Prostate gland (tissue), 2 donors: Measurements from ENCODE around the gene FUT8. TPM values are rescaled to one million over a fixed set of nuclear protein-coding genes. Genes with fewer than 3 reads are reported as not detected.
A peak's percentile ranks its signal among the peaks of the same experiment; 100 is the strongest.
"Not testable (repeated sequence)": the region's sequence is repeated elsewhere in the genome, so short reads cannot be mapped to it uniquely, and the experiment has no call there.

Experiments used
- DNase-seq: peaks from one replicate; pipeline ENCODE4 v3.0.0-alpha.2; 2019; ENCODE audit warnings: low spot score
- H3K27ac ChIP-seq, 2 donors: fragments of 200-600 bp; sonication (generic); 2 replicates each; pipeline ENCODE4 v1.5.1; 2017 to 2019
- H3K27me3 ChIP-seq: fragments of 200-600 bp; sonication (generic); replicated peaks from 2 replicates; pipeline ENCODE4 v1.5.1; 2019; ENCODE audit not compliant: insufficient read depth
- H3K36me3 ChIP-seq, 2 donors: fragments of 200-600 bp; sonication (generic); 1 replicate in 1 of 2; 2 replicates in 1 of 2; pipeline versions ENCODE4 v1.5.1 to v1.8.1; 2017 to 2019
- H3K4me1 ChIP-seq: fragments of 200-600 bp; sonication (generic); replicated peaks from 2 replicates; pipeline ENCODE4 v1.5.1; 2019
- H3K4me3 ChIP-seq, 2 donors: fragments of 200-600 bp; sonication (generic); 2 replicates each; pipeline ENCODE4 v1.5.1; 2017 to 2019
- H3K9me3 ChIP-seq: fragments of 200-600 bp; sonication (generic); 2 replicates; pipeline ENCODE4 v1.5.1; 2017
- CTCF ChIP-seq, 4 experiments: fragments of 200-600 bp in 2 of 4; fragments of 450-650 bp in 2 of 4; sonication (generic) in 2 of 4; IDR thresholded peaks; 1 replicate in 3 of 4; 2 replicates in 1 of 4; pipeline ENCODE4 v1.5.1; 2016 to 2019; ENCODE audit warnings: antibody characterized with exemption in 4 of 4, mild to moderate bottlenecking in 2 of 4, moderate library complexity in 2 of 4
- POLR2A ChIP-seq: fragments of 450-650 bp; IDR thresholded peaks from one replicate; pipeline ENCODE4 v1.6.1; 2016; ENCODE audit warnings: antibody characterized with exemption, mild to moderate bottlenecking
- POLR2AphosphoS5 ChIP-seq: sonication (generic); formaldehyde crosslinking; IDR thresholded peaks from one replicate; pipeline ENCODE4 v1.6.1; 2017; ENCODE audit warnings: antibody characterized with exemption
- WGBS: methylation state at CpG from one replicate; pipeline ENCODE4 v1.1.5; 2018; 5-methylcytosine and 5-hydroxymethylcytosine counted together
- intact Hi-C: fragments of 100-400 bp; cut with DNase I; formaldehyde crosslinking; loops from one replicate; pipeline ENCODE4 v1.14.2; 2022
- total RNA-seq, 2 donors: library from RNA; depleted of rRNA; stranded (reverse); fragments of >200 nt; gene quantifications; one replicate each; pipeline ENCODE4 v1.1.0, GENCODE V29; 2016

FUT8 gene
- total RNA-seq, 2 donors from 2014 or later, result 12.4 to 27.9 TPM

- H3K4me3 ChIP-seq, result no peak overlapping the region
- no peak for DNase-seq
- TF ChIP-seq CTCF (IDR thresholded peaks at IDR 0.05), result no peak
- no peak for TF ChIP-seq POLR2A
- no peak for TF ChIP-seq POLR2AphosphoS5
- no peak overlapping the region for H3K27ac ChIP-seq
- no peaks in the 10 kb centered on the region for H3K9me3 ChIP-seq
- no peaks in the 10 kb centered on the region for H3K4me1 ChIP-seq
- H3K27me3 ChIP-seq, result no peaks in the 10 kb centered on the region
- no peaks in the 10 kb centered on the region for H3K36me3 ChIP-seq
- intact Hi-C loops, result no loop called here
- WGBS, result 80% methylated on average over 10 of the region's 10 CpGs
These were observed 8.9 kb downstream of the FUT8 start for GRCh38 chr14:65421201-65421981.

- no peak for DNase-seq
- TF ChIP-seq POLR2A (no peak), POLR2AphosphoS5 (no peak), CTCF (IDR thresholded peaks at IDR 0.05) (no peak)
- Histone ChIP-seq H3K4me3 (no peak overlapping the region), H3K27me3 (no peaks in the 10 kb centered on the region), H3K27ac (no peak overlapping the region), H3K4me1 (no peaks in the 10 kb centered on the region), H3K36me3 (no peaks in the 10 kb centered on the region), H3K9me3 (no peaks in the 10 kb centered on the region)
- intact Hi-C loops, result no loop called here
- WGBS, result 89% methylated on average over 4 of the region's 4 CpGs
These were observed 9.7 kb downstream of the FUT8 start for GRCh38 chr14:65422088-65422834.

GRCh38 chr14:65423982-65424381 is 11.5 kb downstream of the FUT8 start:
- no peaks in the 10 kb centered on the region for H3K36me3 ChIP-seq
- intact Hi-C loops, result no loop called here
- H3K27me3 ChIP-seq, result no peaks in the 10 kb centered on the region
- TF ChIP-seq POLR2AphosphoS5 (peak; percentile 13), POLR2A (no peak)
- no peaks in the 10 kb centered on the region for H3K4me1 ChIP-seq
- WGBS, result 38% methylated on average over 5 of the region's 5 CpGs
- H3K27ac ChIP-seq, result no peak overlapping the region
- no peaks in the 10 kb centered on the region for H3K9me3 ChIP-seq
- DNase-seq, result no peak
- no peak overlapping the region for H3K4me3 ChIP-seq

DNA sequence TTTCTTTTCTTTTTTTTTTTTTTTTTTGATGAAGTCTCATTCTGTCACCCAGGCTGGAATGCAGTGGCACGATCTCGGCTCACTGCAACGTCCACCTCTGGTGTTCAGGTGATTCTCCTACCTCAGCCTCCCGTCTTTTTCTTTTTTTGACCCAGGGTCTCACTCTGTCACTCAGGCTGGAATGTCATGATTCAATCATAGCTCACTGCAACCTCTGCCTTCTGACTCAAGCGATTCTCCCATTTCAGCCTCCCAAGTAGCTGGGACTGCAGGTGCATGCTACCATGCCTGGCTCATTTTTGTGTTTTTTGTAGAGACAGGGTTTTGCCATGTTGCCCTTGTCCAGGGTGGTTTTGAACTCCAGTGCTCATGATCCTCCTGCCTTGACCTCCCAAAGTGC is 12.0 kb downstream of the FUT8 start:
- Histone ChIP-seq H3K4me3 (no peak overlapping the region), H3K4me1 (no peaks in the 10 kb centered on the region), H3K27ac (no peak overlapping the region), H3K9me3 (no peaks in the 10 kb centered on the region), H3K36me3 (no peaks in the 10 kb centered on the region), H3K27me3 (no peaks in the 10 kb centered on the region)
- DNase-seq, result no peak
- 85% methylated on average over 5 of the region's 5 CpGs for WGBS
- TF ChIP-seq POLR2A (no peak), POLR2AphosphoS5 (no peak), CTCF (IDR thresholded peaks at IDR 0.05) (no peak)
- intact Hi-C loops, result no loop called here

- Histone ChIP-seq H3K27ac (no peak overlapping the region), H3K27me3 (no peaks in the 10 kb centered on the region), H3K4me1 (no peaks in the 10 kb centered on the region), H3K4me3 (no peak overlapping the region), H3K36me3 (no peaks in the 10 kb centered on the region), H3K9me3 (no peaks in the 10 kb centered on the region)
- 95% methylated on average over 6 of the region's 6 CpGs for WGBS
- TF ChIP-seq POLR2A (no peak), POLR2AphosphoS5 (no peak)
- intact Hi-C loops, result no loop called here
- DNase-seq, result no peak
These were observed 13.4 kb downstream of the FUT8 start for GRCh38 chr14:65425885-65426284.

DNA sequence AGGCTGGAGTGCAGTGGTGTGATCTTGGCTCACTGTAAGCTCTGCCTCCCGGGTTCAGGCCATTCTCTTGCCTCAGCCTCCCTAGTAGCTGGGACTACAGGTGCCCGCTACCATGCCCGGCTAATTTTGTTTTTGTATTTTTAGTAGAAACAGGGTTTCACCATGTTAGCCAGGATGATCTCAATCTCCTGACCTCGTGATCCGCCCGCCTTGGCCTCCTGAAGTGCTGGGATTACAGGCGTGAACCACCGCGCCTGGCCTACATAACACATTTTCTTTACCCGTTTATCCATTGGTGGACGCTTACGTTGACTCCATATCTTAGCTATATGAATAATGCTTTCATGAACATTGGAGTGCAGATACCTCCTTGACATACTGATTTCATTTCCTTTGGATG is 14.4 kb downstream of the FUT8 start:
- H3K36me3 ChIP-seq, H3K27me3 ChIP-seq, H3K27ac ChIP-seq, intact Hi-C loops, H3K4me3 ChIP-seq, H3K9me3 ChIP-seq, DNase-seq, H3K4me1 ChIP-seq: not testable (repeated sequence)
- 98% methylated on average over 12 of the region's 12 CpGs for WGBS
